Memory B cell (primary cell): ENCODE measurements around the gene MPC2.
"Not testable (repeated sequence)": the region's sequence is repeated elsewhere in the genome, so short reads cannot be mapped to it uniquely, and the experiment has no call there.

Experiments used
- ATAC-seq: fragments of 150-1000 bp; cut with Tn5 transposase; 2 replicates; pipeline ENCODE4 v1.10.0; 2021; ENCODE audit warnings: low read depth, mild to moderate bottlenecking, moderate library complexity
- DNase-seq, 2 donors: peaks; one replicate each; pipeline ENCODE4 v3.0.0; 2022; ENCODE audit warnings: low spot score in 2 of 2
- H3K27ac Mint-ChIP-seq: one replicate; pipeline ENCODE4 v1.8.0; 2022; ENCODE audit warnings: mild to moderate bottlenecking, moderate library complexity, mixed read lengths
- H3K27me3 Mint-ChIP-seq: one replicate; pipeline ENCODE4 v1.8.0; 2022; ENCODE audit warnings: mixed read lengths
- H3K36me3 Mint-ChIP-seq: one replicate; pipeline ENCODE4 v1.8.0; 2022; ENCODE audit warnings: mild to moderate bottlenecking, mixed read lengths
- H3K4me1 Mint-ChIP-seq: one replicate; pipeline ENCODE4 v1.8.0; 2022; ENCODE audit warnings: mixed read lengths
- H3K4me3 Mint-ChIP-seq: one replicate; pipeline ENCODE4 v1.8.0; 2022; ENCODE audit warnings: mild to moderate bottlenecking, moderate library complexity, mixed read lengths
- H3K9me3 Mint-ChIP-seq: one replicate; pipeline ENCODE4 v1.8.0; 2022; ENCODE audit warnings: mixed read lengths

The MPC2 gene

GRCh38 chr1:167947733-167948132 lies 10.9 kb upstream of the MPC2 start:
- Mint-ChIP-seq H3K9me3 (peaks cover 3% of the 10 kb centered on the region), H3K36me3 (peaks cover 19% of the 10 kb centered on the region), H3K27ac (no peak overlapping the region), H3K27me3 (no peaks in the 10 kb centered on the region), H3K4me3 (no peak overlapping the region), H3K4me1 (peaks cover 34% of the 10 kb centered on the region)
- no peak for DNase-seq
- no peak for ATAC-seq

- Mint-ChIP-seq H3K4me3 (no peak overlapping the region), H3K27ac (no peak overlapping the region), H3K9me3 (peaks cover 3% of the 10 kb centered on the region), H3K4me1 (peaks cover 32% of the 10 kb centered on the region), H3K36me3 (peaks cover 12% of the 10 kb centered on the region), H3K27me3 (no peaks in the 10 kb centered on the region)
- DNase-seq (no peak), ATAC-seq (no peak)
These were observed 6.7 kb upstream of the MPC2 start for GRCh38 chr1:167943541-167943940.

- H3K4me3 Mint-ChIP-seq = no peak overlapping the region
- H3K4me1 Mint-ChIP-seq = peaks cover 21% of the 10 kb centered on the region
- H3K27ac Mint-ChIP-seq = no peak overlapping the region
- no peaks in the 10 kb centered on the region for H3K27me3 Mint-ChIP-seq
- peaks cover 10% of the 10 kb centered on the region for H3K36me3 Mint-ChIP-seq
- DNase-seq (no peak), ATAC-seq (no peak)
- peaks cover 3% of the 10 kb centered on the region for H3K9me3 Mint-ChIP-seq
These were observed 3.4 kb upstream of the MPC2 start for GRCh38 chr1:167940264-167940663.

GRCh38 chr1:167938080-167938636 lies 1.3 kb upstream of the MPC2 start:
- DNase-seq = no peak
- no peaks in the 10 kb centered on the region for H3K36me3 Mint-ChIP-seq
- H3K27ac Mint-ChIP-seq = peak overlapping the region; percentile 94
- ATAC-seq = no peak
- H3K4me3 Mint-ChIP-seq = peak overlapping the region; percentile 75
- no peaks in the 10 kb centered on the region for H3K27me3 Mint-ChIP-seq
- H3K4me1 Mint-ChIP-seq = peaks cover 19% of the 10 kb centered on the region
- H3K9me3 Mint-ChIP-seq = no peaks in the 10 kb centered on the region

- no peaks in the 10 kb centered on the region for H3K36me3 Mint-ChIP-seq
- no peaks in the 10 kb centered on the region for H3K27me3 Mint-ChIP-seq
- peak overlapping the region; percentile 95 for H3K4me3 Mint-ChIP-seq
- DNase-seq (no peak), ATAC-seq (no peak)
- H3K4me1 Mint-ChIP-seq = peaks cover 19% of the 10 kb centered on the region
- H3K27ac Mint-ChIP-seq = peak overlapping the region; percentile 94
- H3K9me3 Mint-ChIP-seq = no peaks in the 10 kb centered on the region
These were observed 788 bp upstream of the MPC2 start for GRCh38 chr1:167937709-167938010.

- Mint-ChIP-seq H3K4me1 (peaks cover 19% of the 10 kb centered on the region), H3K27me3 (no peaks in the 10 kb centered on the region), H3K27ac (peak within 1 kb of the TSS; percentile 94), H3K9me3 (no peaks in the 10 kb centered on the region), H3K4me3 (peak within 1 kb of the TSS; percentile 95), H3K36me3 (no peaks in the 10 kb centered on the region)
- ATAC-seq (peak; percentile 73), DNase-seq (peak; percentile 94 to 96)
These were observed 573 bp downstream of the MPC2 start, which contains the start of gene DCAF6 for GRCh38 chr1:167936068-167936929. Gene DCAF6 (plus strand): TSS chr1:167936683. CDS start chr1:167936912, 229 bp downstream.

GRCh38 chr1:167935216-167936067 lies 1.4 kb downstream of the MPC2 start:
- peaks cover 19% of the 10 kb centered on the region for H3K4me1 Mint-ChIP-seq
- H3K36me3 Mint-ChIP-seq = no peaks in the 10 kb centered on the region
- H3K4me3 Mint-ChIP-seq = peak overlapping the region; percentile 95
- DNase-seq = peak in 1 of 2 donors; percentile 32
- H3K27me3 Mint-ChIP-seq = no peaks in the 10 kb centered on the region
- peak; percentile 13 for ATAC-seq
- peak overlapping the region; percentile 94 for H3K27ac Mint-ChIP-seq
- no peaks in the 10 kb centered on the region for H3K9me3 Mint-ChIP-seq

- Mint-ChIP-seq H3K27me3 (no peaks in the 10 kb centered on the region), H3K4me1 (peaks cover 22% of the 10 kb centered on the region), H3K4me3 (peak overlapping the region; percentile 95), H3K36me3 (no peaks in the 10 kb centered on the region), H3K9me3 (no peaks in the 10 kb centered on the region), H3K27ac (peak overlapping the region; percentile 94)
- DNase-seq (no peak), ATAC-seq (no peak)
These were observed 2.3 kb downstream of the MPC2 start for GRCh38 chr1:167934426-167935215.

GRCh38 chr1:167933788-167934187 lies 3.1 kb downstream of the MPC2 start:
- DNase-seq (no peak), ATAC-seq (no peak)
- Mint-ChIP-seq H3K27me3 (no peaks in the 10 kb centered on the region), H3K36me3 (no peaks in the 10 kb centered on the region), H3K27ac (no peak overlapping the region), H3K4me3 (no peak overlapping the region), H3K9me3 (no peaks in the 10 kb centered on the region), H3K4me1 (peaks cover 22% of the 10 kb centered on the region)

GRCh38 chr1:167929725-167930124 lies 7.1 kb downstream of the MPC2 start:
- DNase-seq = no peak
- Mint-ChIP-seq H3K36me3 (no peaks in the 10 kb centered on the region), H3K27me3 (no peaks in the 10 kb centered on the region), H3K27ac (no peak overlapping the region), H3K4me3 (no peak overlapping the region), H3K4me1 (peaks cover 11% of the 10 kb centered on the region), H3K9me3 (no peaks in the 10 kb centered on the region)
- no peak for ATAC-seq

GRCh38 chr1:167928919-167929318 lies 8.0 kb downstream of the MPC2 start:
- H3K36me3 Mint-ChIP-seq, H3K4me1 Mint-ChIP-seq, ATAC-seq, H3K9me3 Mint-ChIP-seq, H3K4me3 Mint-ChIP-seq, H3K27me3 Mint-ChIP-seq, H3K27ac Mint-ChIP-seq, DNase-seq: not testable (repeated sequence)

- ATAC-seq (no peak), DNase-seq (no peak)
- Mint-ChIP-seq H3K9me3 (no peaks in the 10 kb centered on the region), H3K27me3 (no peaks in the 10 kb centered on the region), H3K4me3 (no peak overlapping the region), H3K36me3 (no peaks in the 10 kb centered on the region), H3K4me1 (peaks cover 7% of the 10 kb centered on the region), H3K27ac (no peak overlapping the region)
These were observed 8.4 kb downstream of the MPC2 start for GRCh38 chr1:167928457-167928852.

- Mint-ChIP-seq H3K36me3 (peaks cover 3% of the 10 kb centered on the region), H3K27me3 (no peaks in the 10 kb centered on the region), H3K4me3 (no peak overlapping the region), H3K4me1 (peaks cover 10% of the 10 kb centered on the region), H3K27ac (no peak overlapping the region), H3K9me3 (no peaks in the 10 kb centered on the region)
- ATAC-seq = no peak
- DNase-seq = no peak
These were observed 9.7 kb downstream of the MPC2 start for GRCh38 chr1:167927046-167927754.
